Fibroblast of skin of abdomen (primary cell): ENCODE data around the gene MAPRE3.
A peak's percentile ranks its signal among the peaks of the same experiment; 100 is the strongest.

Experiments used
- DNase-seq: peaks from one replicate; pipeline ENCODE4 v3.0.0-alpha.2; 2013

Gene MAPRE3

GRCh38 chr2:27042159-27042661 is 71.8 kb downstream of the MAPRE3 start:
- DNase-seq = no peak

GRCh38 chr2:27042985-27043634 is 72.7 kb downstream of the MAPRE3 start:
- no peak for DNase-seq

- DNase-seq = no peak
Measured at GRCh38 chr2:27049422-27050280, 79.2 kb downstream of the MAPRE3 start.

GRCh38 chr2:27050281-27050995 is 80.0 kb downstream of the MAPRE3 start:
- DNase-seq = peak; percentile 97

GRCh38 chr2:27050996-27051901 is 80.8 kb downstream of the MAPRE3 start, which contains the start of gene AGBL5:
Gene AGBL5, plus strand, starts transcription at chr2:27051668. Its CDS starts 1,291 bp downstream, at chr2:27052959.
- DNase-seq = peak; percentile 92

- no peak for DNase-seq
Measured at GRCh38 chr2:27051902-27052645, 81.6 kb downstream of the MAPRE3 start.

- DNase-seq = no peak
Measured at GRCh38 chr2:27053321-27053720, 82.9 kb downstream of the MAPRE3 start.

GRCh38 chr2:27053776-27054175 is 83.3 kb downstream of the MAPRE3 start:
- DNase-seq = no peak

GRCh38 chr2:27054721-27055120 is 84.3 kb downstream of the MAPRE3 start:
- DNase-seq = no peak

- no peak for DNase-seq
Measured at GRCh38 chr2:27057184-27057583, 86.7 kb downstream of the MAPRE3 start.

- no peak for DNase-seq
Measured at GRCh38 chr2:27058210-27058609, 87.8 kb downstream of the MAPRE3 start.

GRCh38 chr2:27059141-27059820 is 88.8 kb downstream of the MAPRE3 start:
- no peak for DNase-seq

GRCh38 chr2:27060323-27060722 is 89.9 kb downstream of the MAPRE3 start:
- no peak for DNase-seq

GRCh38 chr2:27065128-27065527 is 94.7 kb downstream of the MAPRE3 start:
- DNase-seq = no peak

GRCh38 chr2:27067385-27067784 is 96.9 kb downstream of the MAPRE3 start:
- no peak for DNase-seq

GRCh38 chr2:27069436-27069835 is 99.0 kb downstream of the MAPRE3 start:
- DNase-seq = no peak

GRCh38 chr2:27069961-27070618 is 99.7 kb downstream of the MAPRE3 start:
- no peak for DNase-seq

GRCh38 chr2:27070653-27071276 is 100.3 kb downstream of the MAPRE3 start:
- DNase-seq = no peak

GRCh38 chr2:27071277-27071989 is 101.0 kb downstream of the MAPRE3 start, which contains the start of gene OST4:
Gene OST4, minus strand, starts transcription at chr2:27071654.
- DNase-seq = peak; percentile 95
